GM04504 (cell line): ENCODE data around the gene UGT1A3.

Source experiments
- DNase-seq: peaks from one replicate; pipeline ENCODE4 v3.0.0-alpha.2; 2012; ENCODE audit warnings: low read depth

The UGT1A3 gene

DNA sequence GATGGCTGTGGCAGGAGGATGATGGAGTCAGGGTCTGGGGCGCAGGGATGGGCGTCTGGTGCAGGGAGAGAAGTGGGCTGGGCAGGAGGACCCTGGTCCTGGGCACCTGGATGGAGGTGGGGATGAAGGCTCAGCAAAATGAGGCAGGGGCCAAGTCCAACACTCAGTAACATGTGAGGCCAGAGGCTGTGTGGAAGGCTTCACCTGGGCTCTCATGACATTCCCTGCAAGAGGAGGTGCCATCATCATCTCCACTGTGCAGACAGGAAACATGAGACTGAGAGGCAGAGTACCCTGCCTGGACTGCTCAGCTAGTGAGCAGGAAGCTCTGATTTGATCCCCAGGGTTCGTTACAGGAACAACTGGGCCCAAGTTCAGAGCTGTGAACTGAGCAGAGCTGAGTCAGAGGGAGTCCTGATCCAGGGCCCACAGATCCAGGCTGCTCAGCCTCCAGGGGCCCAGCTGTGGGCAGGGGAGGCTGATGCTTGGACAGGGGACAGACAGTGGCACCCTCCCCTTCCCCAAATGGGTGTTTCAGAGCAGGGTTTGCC lies 88.6 kb downstream of the UGT1A3 start:
- DNase-seq, result no peak

DNA sequence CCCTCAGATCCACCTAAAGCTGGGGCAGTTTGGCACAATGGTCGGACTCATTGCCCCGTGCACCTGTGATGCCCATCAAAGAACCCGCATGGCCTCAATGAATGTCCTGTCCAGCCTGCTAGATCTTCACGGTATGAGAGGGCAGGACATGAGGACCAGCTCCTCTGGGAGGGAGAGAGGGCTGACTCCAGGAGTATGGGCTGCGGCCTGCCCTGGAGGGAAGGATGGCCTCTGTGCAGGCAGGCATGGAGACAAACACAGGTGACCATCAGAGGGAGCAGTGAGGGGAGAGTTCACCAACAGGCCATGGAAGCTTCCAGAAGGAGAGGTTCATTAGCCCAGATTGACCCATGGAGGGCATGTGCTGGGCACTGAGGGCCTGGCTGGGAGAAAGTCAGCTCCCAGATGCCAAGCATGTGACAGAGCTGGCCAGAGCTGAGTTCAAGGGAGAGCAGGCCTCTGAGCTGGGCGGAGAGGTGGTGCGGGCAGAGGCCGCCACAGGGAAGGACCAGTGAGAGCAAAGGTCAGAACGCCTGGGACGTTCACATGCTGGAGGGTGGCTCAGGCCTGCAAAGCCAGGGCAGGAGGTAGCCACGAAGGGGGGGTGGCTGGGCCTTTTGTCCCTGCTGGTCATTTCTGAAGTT lies 89.3 kb downstream of the UGT1A3 start:
- DNase-seq, result no peak

DNA sequence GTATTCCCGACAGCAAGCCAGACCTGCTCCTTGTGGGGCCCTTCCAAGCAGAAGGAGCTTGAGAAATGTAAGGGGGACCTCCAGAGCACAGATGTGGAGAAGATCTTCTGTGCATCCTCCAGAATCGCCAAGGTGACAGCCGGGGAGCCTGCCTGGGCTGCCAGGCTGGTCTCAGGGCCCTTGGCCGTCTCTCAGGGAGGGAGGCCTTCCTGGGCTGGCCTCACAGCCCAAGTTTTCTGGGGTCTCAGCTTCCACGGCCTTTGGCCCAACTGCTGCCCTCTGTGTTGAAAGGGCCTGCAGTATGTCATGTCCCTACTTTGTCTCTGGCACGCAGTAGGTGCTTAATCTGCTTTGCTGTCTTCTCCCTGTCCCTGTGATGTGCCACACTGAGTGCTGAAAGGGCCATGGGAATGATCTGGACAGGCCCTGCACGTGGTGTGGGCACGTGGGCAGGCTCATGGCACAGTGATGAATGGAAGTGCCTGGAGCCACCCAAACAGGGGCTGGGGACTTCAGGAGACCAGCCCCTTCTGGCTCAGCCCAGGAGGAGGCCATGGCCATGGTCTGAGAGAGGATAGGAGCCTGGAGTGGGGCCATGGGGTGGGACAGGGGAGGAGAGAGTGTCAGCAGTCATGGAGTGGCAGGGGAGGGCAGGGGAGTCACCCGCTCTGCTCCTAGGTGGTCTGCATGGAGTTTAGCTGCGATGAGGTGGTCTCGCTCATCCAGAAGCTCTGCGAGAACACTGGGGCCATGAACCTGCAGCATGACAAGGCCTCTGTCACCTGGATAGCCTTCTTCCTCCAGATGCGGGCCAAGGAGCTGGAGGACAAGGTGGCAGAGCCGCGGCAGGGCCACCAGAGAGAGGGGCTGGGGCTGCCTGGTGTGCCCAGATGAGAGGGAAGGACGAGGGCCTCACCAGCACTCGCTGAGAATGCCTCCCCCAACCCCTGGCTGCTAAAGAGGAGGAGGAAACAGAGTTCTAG lies 90.1 kb downstream of the UGT1A3 start:
- no peak for DNase-seq

DNA sequence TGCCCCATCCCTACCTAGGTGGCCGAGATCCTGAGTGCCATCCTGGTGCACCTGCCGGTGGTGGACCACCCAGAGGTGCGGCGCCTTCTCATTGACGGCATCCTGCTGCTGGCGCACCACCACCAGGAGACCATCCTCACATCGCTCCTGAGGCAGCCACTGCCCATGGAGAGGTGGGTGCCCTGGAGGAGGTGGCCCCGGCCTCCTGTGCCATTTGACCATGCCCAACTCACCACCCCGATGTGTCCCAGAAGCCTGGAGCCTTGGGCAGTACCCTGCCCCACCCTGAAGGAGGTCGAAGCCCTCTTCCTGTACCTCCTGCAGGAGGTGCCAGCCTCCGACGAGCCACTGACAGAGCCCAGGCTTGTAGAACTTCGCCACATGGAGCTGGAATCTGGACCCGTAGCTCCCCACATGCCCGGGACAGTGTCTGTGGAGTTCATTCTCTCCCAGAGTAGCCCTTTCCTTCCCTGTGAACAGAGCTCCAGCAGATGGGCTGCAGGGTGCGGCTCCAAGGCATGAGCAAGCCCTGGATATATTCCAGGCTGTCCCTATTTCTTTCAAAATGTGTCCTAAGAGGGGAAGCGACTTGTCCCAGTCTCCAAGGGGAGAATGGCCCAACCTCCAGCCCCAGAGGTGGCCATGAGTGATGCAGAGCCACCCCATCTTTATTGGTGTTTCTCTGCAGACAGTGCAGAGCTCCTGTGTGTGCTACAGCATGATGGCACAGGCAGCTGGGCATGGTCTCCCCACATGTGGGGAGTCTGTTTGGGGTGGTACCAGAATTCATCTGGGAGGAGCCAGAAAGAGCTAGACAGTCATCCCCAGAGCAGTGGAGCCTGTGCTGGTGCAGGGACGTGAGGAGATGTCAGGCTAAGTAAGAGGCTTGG lies 91.3 kb downstream of the UGT1A3 start:
- DNase-seq, result no peak

DNA sequence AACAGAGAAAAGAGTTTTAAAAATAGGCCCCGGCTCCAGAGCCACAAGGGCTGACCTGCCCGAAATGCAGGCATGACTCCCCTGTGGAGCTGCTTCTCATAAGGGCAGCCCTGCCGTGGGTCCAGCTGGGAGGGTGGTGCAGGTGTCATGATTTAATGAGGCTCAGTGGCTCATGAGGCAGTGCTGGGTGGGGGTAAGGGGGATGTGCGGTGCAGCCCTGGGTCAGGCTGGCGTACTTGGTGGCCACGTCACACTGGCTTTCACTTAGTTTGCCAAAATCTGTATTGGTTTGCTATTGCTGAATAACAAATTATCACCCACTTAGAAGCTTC lies 91.9 kb downstream of the UGT1A3 start:
- DNase-seq, result no peak

DNA sequence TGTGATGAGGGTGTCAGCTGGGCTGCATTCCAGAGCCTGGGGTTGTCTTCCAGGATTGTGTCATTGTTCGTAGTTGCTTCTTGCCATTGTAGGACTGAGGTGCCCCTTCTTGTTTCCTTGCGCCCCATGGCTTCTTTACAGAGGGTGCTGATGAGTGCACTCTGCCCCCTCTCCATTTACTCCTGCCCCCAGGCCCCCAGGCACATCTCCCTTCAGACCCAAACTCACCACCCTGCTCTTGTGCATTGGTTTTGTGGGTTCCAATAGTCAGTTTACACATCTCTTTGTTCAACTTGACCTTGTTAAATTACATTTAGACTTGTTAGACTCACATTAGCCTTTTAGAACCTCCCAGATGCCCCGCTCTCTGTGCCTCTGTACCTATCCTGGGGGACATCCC lies 92.4 kb downstream of the UGT1A3 start:
- DNase-seq, result no peak

DNA sequence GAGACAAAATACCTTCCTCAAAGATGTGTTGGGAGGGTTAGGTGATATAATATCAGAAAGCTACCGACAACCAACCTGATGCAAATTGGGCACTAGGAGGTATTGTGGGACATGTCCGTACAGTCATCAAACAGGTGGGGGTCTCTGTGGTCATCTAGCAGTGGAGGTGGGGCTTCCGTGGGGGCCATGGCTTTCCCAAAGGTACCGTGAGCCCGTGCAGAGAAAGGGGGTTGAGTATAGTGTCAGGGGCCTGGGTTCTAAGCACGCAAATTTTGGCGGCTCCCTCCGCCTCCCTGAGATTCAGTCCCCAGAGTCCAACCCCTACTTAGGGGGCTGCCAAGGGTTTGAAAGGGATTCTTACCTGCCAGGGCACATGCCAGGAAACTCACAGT lies 92.9 kb downstream of the UGT1A3 start:
- no peak for DNase-seq

DNA sequence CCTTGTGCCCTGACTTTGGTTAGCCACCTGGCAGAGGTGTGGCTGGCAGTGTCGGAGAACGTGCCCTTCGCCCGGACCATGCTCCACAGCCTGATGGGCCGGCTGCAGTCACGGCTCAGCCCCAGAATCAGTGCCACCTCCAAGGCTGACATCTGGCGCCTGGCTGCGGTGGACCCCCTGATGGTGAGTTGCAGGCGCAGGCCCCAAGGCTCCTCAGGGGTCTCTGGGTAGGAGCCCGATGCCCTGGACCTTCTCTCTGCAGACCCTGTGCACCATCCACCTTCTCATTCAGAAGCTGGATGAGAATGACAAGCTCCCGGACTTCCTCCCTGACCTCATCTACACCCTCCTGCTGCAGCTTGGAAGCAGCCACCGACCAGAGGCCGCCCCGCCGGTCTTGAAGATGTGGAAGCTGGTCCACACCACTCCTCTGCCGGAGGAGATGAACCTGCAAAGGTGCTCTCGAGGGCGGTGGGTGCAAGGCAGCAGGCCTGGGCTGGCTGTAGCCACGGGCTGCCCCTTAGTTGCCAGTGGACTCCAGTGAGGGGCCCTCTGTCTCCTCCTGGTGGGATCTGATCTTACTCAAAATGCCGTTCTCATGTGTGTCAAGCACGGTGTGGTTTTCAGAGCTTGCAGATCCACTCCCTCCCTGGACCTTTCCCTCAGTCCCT lies 93.4 kb downstream of the UGT1A3 start:
- DNase-seq, result no peak
